GM23338 (cell line): ENCODE measurements around the gene TLE3. TPM values are rescaled to one million over a fixed set of nuclear protein-coding genes. Genes with fewer than 3 reads are reported as not detected.

Source experiments
- ATAC-seq: fragments of 200-7000 bp; cut with Tn5 transposase; 3 replicates; pipeline ENCODE4 v1.9.1; 2020
- DNase-seq: peaks from one replicate; pipeline ENCODE4 v3.0.0-alpha.2; 2015; ENCODE audit warnings: low spot score
- H2AFZ ChIP-seq: fragments of 200-600 bp; sonication (generic); 2 replicates; pipeline ENCODE4 v1.8.0; 2016; ENCODE audit warnings: antibody characterized with exemption, mild to moderate bottlenecking, moderate library complexity
- H3F3A ChIP-seq: fragments of 200-600 bp; sonication (generic); replicated peaks from 2 replicates; pipeline ENCODE4 v1.8.0; 2017; ENCODE audit warnings: antibody characterized with exemption, mixed run types, low read depth
- H3K27ac ChIP-seq: fragments of 200-600 bp; sonication (generic); 2 replicates; pipeline ENCODE4 v1.6.1; 2016; ENCODE audit warnings: low read depth
- H3K27me3 ChIP-seq: fragments of 200-600 bp; sonication (generic); 2 replicates; pipeline ENCODE4 v1.8.0; 2016; ENCODE audit warnings: mild to moderate bottlenecking, mixed run types, moderate library complexity; ENCODE audit not compliant: insufficient read depth
- H3K36me3 ChIP-seq: fragments of 200-600 bp; sonication (generic); 2 replicates; pipeline ENCODE4 v1.8.0; 2016; ENCODE audit warnings: mild to moderate bottlenecking; ENCODE audit not compliant: insufficient read depth
- H3K4me1 ChIP-seq: fragments of 200-600 bp; sonication (generic); 2 replicates; pipeline ENCODE4 v1.8.0; 2016; ENCODE audit warnings: mild to moderate bottlenecking, moderate library complexity; ENCODE audit not compliant: insufficient read depth
- H3K4me2 ChIP-seq: fragments of 200-600 bp; sonication (generic); 2 replicates; pipeline ENCODE4 v1.7.1; 2017; ENCODE audit warnings: mixed run types
- H3K4me3 ChIP-seq: fragments of 200-600 bp; sonication (generic); 2 replicates; pipeline ENCODE4 v1.6.1; 2016; ENCODE audit warnings: mixed run types
- H3K79me2 ChIP-seq: fragments of 200-600 bp; sonication (generic); replicated peaks from 2 replicates; pipeline ENCODE4 v1.8.0; 2017; ENCODE audit warnings: mild to moderate bottlenecking; ENCODE audit not compliant: insufficient read depth
- H3K9me2 ChIP-seq: fragments of 200-600 bp; sonication (generic); 2 replicates; pipeline ENCODE4 v1.8.0; 2017; ENCODE audit not compliant: insufficient read depth
- H4K20me1 ChIP-seq: fragments of 200-600 bp; sonication (generic); replicated peaks from 2 replicates; pipeline ENCODE4 v1.8.0; 2017; ENCODE audit warnings: mild to moderate bottlenecking; ENCODE audit not compliant: insufficient read depth
- H3K27ac Mint-ChIP-seq: 2 replicates; pipeline ENCODE4 v1.8.0; 2020; ENCODE audit warnings: inconsistent platforms, mild to moderate bottlenecking, moderate library complexity, mixed read lengths
- H3K27me3 Mint-ChIP-seq: 3 replicates; pipeline ENCODE4 v1.8.0; 2022; ENCODE audit warnings: low read depth, mild to moderate bottlenecking, moderate library complexity, mixed read lengths, inconsistent platforms; ENCODE audit not compliant: insufficient read depth, poor library complexity
- H3K36me3 Mint-ChIP-seq: 3 replicates; pipeline ENCODE4 v1.8.0; 2021; ENCODE audit warnings: low read depth, mild to moderate bottlenecking, inconsistent platforms, moderate library complexity, mixed read lengths
- H3K4me1 Mint-ChIP-seq: 3 replicates; pipeline ENCODE4 v1.8.0; 2020; ENCODE audit warnings: mild to moderate bottlenecking, inconsistent platforms, mixed read lengths
- H3K4me3 Mint-ChIP-seq: 3 replicates; pipeline ENCODE4 v1.8.0; 2021; ENCODE audit warnings: moderate library complexity, mild to moderate bottlenecking, inconsistent platforms, mixed read lengths
- H3K9me3 Mint-ChIP-seq: 3 replicates; pipeline ENCODE4 v1.8.0; 2020; ENCODE audit warnings: moderate library complexity, mild to moderate bottlenecking, inconsistent platforms, mixed read lengths
- EZH2 ChIP-seq: fragments of 200-600 bp; sonication (generic); IDR thresholded peaks from one replicate; pipeline ENCODE4 v1.8.0; 2017; ENCODE audit warnings: antibody characterized with exemption, mild to moderate bottlenecking, low read depth; ENCODE audit not compliant: unreplicated experiment
- JUNB ChIP-seq: IDR thresholded peaks from one replicate; pipeline ENCODE4 v1.6.1; 2016; ENCODE audit warnings: antibody characterized with exemption; ENCODE audit not compliant: unreplicated experiment
- NANOG ChIP-seq: IDR thresholded peaks from 2 replicates; pipeline ENCODE4 v1.6.1; 2016; ENCODE audit warnings: antibody characterized with exemption, borderline replicate concordance
- POLR2AphosphoS5 ChIP-seq: IDR thresholded peaks from 2 replicates; pipeline ENCODE4 v1.6.1; 2016; ENCODE audit warnings: antibody characterized with exemption, low read depth
- STAT1 ChIP-seq: IDR thresholded peaks from one replicate; pipeline ENCODE4 v1.6.1; 2016; ENCODE audit warnings: antibody characterized with exemption; ENCODE audit not compliant: unreplicated experiment
- ZNF331 ChIP-seq: fragments of 250-450 bp; sonication (Bioruptor Pico); IDR thresholded peaks from 2 replicates; pipeline ENCODE4 v1.5.0; 2020; ENCODE audit warnings: low read depth, mild to moderate bottlenecking, moderate library complexity
- ZNF462 ChIP-seq: fragments of 250-450 bp; sonication (Bioruptor Pico); IDR thresholded peaks from 2 replicates; pipeline ENCODE4 v1.5.0; 2020; ENCODE audit warnings: mild to moderate bottlenecking, moderate library complexity
- polyA plus RNA-seq: library from polyadenylated mRNA; unstranded; fragments of >200 nt; fragmentation: Nextera tagmentation; extraction: Ambion mirVana; gene quantifications from 2 replicates; pipeline ENCODE4 v1.2.1, GENCODE V29; 2016
- total RNA-seq: library from RNA; depleted of rRNA; stranded (reverse); fragments of >200 nt; shearing (Covaris generic); gene quantifications from 2 replicates; pipeline ENCODE4 v1.2.3, GENCODE V29; 2014

TLE3 gene
- total and polyA plus RNA-seq, 2 experiments from 2014 or later = 10.4 to 79.5 TPM

GRCh38 chr15:70063261-70063925, 34.3 kb downstream of the TLE3 start (continued):
- no peak for TF ChIP-seq ZNF462 (CRISPR knock-in tag)
- no peak for TF ChIP-seq NANOG
- TF ChIP-seq JUNB = no peak

- Histone ChIP-seq H2AFZ (no peak overlapping the region), H3K4me2 (no peak overlapping the region), H3F3A (no peaks in the 10 kb centered on the region), H3K79me2 (no peaks in the 10 kb centered on the region; the same call in 1 of the 2 replicates), H3K27ac (no peak overlapping the region), H3K36me3 (peaks cover 8% of the 10 kb centered on the region; the same call in 1 of the 2 replicates), H3K4me1 (peaks cover 6% of the 10 kb centered on the region; the same call in 1 of the 2 replicates), H3K9me2 (no peaks in the 10 kb centered on the region), H3K27me3 (no peaks in the 10 kb centered on the region), H3K4me3 (no peak overlapping the region), H4K20me1 (peaks cover 14% of the 10 kb centered on the region)
- DNase-seq = no peak
- peaks cover 15% of the 10 kb centered on the region for H3K4me1 Mint-ChIP-seq
- peaks cover 65% of the 10 kb centered on the region for H3K36me3 Mint-ChIP-seq
- ATAC-seq = no peak
- no peak overlapping the region for H3K27ac Mint-ChIP-seq
- peaks cover 5% of the 10 kb centered on the region for H3K27me3 Mint-ChIP-seq
- no peaks in the 10 kb centered on the region for H3K9me3 Mint-ChIP-seq
- no peak overlapping the region for H3K4me3 Mint-ChIP-seq
- TF ChIP-seq POLR2AphosphoS5 (no peak), ZNF462 (CRISPR knock-in tag) (no peak), EZH2 (no peak), JUNB (no peak), ZNF331 (CRISPR knock-in tag) (no peak), STAT1 (no peak)
Measured at GRCh38 chr15:70062321-70062956, 35.3 kb downstream of the TLE3 start.
